Testis (tissue), 2 donors: ENCODE measurements around the gene SRPRA.

Source experiments
- CTCF ChIP-seq, 3 experiments: fragments of 450-650 bp in 2 of 3; fragments of 200-600 bp in 1 of 3; sonication (generic) in 1 of 3; IDR thresholded peaks; one replicate each; pipeline ENCODE4 v1.5.1; 2016 to 2019; ENCODE audit warnings: antibody characterized with exemption in 3 of 3, mild to moderate bottlenecking in 2 of 3, moderate library complexity in 1 of 3
- POLR2A ChIP-seq: fragments of 450-650 bp; IDR thresholded peaks from one replicate; pipeline ENCODE4 v1.6.1; 2017; ENCODE audit warnings: antibody characterized with exemption, mild to moderate bottlenecking, moderate library complexity

GRCh38 chr11:126308271-126308671 is 39.6 kb upstream of the SRPRA start:
- TF ChIP-seq POLR2A, result no peak
- no peak for TF ChIP-seq CTCF (IDR thresholded peaks at IDR 0.05)
